NCI-H1105 (cell line): ENCODE data around the gene FBN3.
"Not testable (repeated sequence)": the region's sequence is repeated elsewhere in the genome, so short reads cannot be mapped to it uniquely, and the experiment has no call there.

Experiments
- DNase-seq: peaks from one replicate; lab custom pipeline; 2025; lab: John Stamatoyannopoulos, UW

FBN3 gene

GRCh38 chr19:8117991-8118390 is 31.4 kb downstream of the FBN3 start:
- DNase-seq: no peak

- no peak for DNase-seq
These were observed 32.7 kb downstream of the FBN3 start for GRCh38 chr19:8116437-8117293.

- DNase-seq: no peak
These were observed 33.5 kb downstream of the FBN3 start for GRCh38 chr19:8115805-8116396.

- no peak for DNase-seq
These were observed 36.4 kb downstream of the FBN3 start for GRCh38 chr19:8113017-8113416.

DNA sequence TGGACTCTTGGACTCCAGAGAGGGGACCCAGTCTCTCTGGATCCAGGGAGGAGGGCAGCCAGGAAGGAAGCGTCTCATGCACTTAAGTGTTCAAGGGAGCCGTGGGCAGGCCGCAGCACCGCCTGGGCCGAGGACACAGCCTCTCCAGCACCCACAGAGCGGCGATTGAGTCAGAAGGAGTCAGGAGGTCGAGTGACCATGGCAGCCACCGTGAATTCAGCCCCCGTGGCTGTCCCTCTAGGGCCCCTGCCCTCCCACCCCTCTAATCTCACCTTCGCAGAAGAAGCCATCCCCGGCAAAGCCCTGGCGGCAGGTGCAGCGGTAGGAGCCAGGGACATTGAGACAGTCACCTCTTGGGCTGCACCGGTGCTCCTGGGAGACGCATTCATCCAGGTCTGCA is 38.0 kb downstream of the FBN3 start:
- no peak for DNase-seq

GRCh38 chr19:8110931-8111330 is 38.5 kb downstream of the FBN3 start:
- no peak for DNase-seq

DNA sequence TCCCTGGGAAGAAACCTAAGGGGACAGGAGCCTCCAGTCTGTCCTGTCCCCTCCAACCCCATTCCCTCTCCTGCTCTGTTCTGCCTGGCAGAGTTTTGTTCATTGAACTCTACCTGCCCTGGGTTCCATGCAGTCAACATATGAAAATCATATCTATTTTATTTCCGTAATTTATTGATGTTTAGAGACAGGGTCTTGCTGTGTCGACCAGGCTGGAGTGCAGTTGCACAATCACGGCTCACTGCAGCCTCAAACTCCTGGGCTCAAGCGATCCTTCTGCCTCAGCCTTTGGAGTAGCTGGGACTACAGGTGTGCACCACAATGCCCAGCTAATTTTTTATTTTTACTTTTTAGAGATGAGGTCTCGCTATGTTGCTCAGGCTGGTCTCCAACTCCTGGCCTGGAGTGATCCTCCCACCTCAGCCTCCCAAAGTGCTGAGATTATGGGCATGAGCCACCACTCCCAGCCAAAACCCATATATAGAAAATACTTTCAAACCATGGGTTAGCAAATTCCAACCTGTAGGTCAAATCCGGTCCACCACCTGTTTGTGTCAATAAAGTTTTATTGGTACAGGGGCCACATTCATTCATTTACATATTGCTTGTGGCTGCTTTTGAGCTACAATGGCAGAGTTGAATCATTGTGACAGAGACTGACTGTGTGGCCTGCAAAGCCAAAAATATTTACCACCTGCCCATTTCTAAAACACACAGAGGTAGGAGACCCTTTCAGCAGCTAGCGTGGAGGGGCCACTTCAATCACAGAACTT is 39.3 kb downstream of the FBN3 start:
- DNase-seq: no peak

- DNase-seq: no peak
These were observed 39.9 kb downstream of the FBN3 start for GRCh38 chr19:8109455-8109854.

DNA sequence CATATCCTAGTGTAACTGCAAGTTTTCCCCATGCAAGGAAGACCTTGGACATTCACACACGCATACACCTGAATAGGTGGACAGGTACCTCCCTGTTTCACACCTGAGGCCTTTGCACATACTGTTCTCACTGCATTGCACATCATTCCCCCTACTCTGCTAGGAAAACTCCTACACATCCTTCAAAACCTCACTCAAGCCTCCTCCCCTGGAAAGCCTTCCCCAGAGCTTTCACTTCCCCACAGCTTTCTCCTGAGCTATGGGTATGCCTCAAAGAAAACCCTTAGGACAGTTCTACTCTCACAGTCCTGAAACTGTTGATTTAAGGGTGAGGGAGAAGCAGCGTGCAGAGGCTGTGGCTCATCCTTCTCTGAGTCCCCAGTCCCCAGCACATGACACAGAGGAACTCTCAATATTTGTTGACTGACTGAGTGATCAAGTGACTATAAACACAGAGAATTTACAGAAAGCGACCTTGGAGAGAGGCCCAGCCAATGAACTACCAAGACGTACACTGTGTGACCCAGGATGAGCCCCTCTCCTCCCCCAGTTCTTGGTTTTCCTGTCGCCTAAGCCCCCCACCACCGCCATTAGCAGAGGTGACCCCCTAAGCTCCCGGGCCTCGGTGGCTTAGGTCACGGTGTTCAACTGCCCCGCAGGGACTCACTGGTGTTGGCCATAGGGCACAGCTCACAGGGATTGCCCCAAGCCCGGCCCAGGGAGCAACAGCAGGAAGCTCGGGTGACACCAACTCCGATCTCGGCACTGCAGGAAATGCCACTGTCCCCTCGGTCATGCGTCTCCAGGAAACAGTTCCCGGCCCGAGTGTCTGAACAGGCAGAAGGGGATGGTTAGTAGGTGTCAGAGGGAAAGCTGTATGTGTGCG is 40.6 kb downstream of the FBN3 start:
- DNase-seq: no peak

- DNase-seq: no peak
These were observed 42.0 kb downstream of the FBN3 start for GRCh38 chr19:8107301-8107903.

GRCh38 chr19:8105471-8105870 is 43.9 kb downstream of the FBN3 start:
- DNase-seq: no peak

DNA sequence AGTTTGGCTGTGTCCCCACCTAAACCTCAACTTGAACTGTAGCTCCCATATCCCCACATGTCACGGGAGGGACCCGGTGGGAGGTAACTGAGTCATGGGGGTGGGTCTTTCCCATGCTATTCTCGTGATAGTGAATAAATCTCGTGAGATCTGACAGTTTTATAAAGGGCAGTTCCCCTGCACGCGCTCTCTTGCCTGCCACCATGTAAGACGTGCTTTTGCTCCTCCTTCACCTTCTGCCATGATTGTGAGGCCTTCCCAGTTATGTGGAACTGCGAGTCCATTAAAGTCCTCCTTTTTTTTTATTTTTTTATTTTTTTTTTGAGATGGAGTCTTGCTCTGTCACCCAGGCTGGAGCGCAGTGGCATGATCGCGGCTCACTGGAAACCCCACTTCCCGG is 47.5 kb downstream of the FBN3 start:
- DNase-seq: not testable (repeated sequence)

- no peak for DNase-seq
These were observed 48.1 kb downstream of the FBN3 start for GRCh38 chr19:8101311-8101710.

- no peak for DNase-seq
These were observed 51.5 kb downstream of the FBN3 start for GRCh38 chr19:8097681-8098567.

DNA sequence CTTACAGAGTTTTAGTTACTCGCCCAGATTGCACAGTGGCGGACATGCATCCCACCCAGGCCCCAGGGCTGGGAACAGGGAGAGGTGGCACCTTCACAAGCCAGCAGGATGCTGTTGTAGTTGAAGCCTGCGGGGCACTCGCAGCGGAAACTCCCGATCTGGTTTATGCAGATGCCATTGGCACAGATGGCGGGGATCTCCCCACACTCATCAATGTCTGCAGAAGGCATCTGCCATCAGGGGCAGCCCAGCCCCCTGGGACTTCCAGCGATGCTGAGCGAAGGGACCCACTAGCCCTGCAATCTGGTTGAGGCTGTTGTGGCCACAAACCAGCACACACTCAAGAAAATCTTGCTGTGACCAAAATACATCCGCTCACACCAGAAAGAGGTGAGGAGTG is 52.2 kb downstream of the FBN3 start:
- no peak for DNase-seq

- DNase-seq: no peak
These were observed 53.3 kb downstream of the FBN3 start for GRCh38 chr19:8096071-8096470.

- DNase-seq: no peak
These were observed 54.0 kb downstream of the FBN3 start for GRCh38 chr19:8095354-8095886.

DNA sequence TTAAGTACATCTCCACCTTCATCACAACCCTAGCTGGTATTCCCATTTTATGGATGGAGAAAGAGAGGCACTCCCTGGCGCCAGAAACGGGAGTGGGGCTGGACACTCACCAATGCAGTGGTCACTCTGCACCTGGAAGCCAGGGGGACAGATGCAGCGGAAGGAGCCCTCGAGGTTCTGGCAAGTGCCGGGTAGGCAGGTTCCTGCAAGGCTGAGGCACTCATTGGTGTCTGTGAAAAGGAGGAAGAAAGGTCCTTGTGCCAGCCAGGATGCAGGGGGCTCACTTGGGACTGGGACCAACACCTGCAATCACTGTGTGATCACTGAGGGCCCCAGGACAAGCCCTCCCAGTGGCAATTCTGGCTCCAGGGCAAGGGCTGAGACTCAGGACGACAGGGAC is 55.1 kb downstream of the FBN3 start:
- DNase-seq: no peak

GRCh38 chr19:8093740-8094139 is 55.7 kb downstream of the FBN3 start:
- DNase-seq: no peak

DNA sequence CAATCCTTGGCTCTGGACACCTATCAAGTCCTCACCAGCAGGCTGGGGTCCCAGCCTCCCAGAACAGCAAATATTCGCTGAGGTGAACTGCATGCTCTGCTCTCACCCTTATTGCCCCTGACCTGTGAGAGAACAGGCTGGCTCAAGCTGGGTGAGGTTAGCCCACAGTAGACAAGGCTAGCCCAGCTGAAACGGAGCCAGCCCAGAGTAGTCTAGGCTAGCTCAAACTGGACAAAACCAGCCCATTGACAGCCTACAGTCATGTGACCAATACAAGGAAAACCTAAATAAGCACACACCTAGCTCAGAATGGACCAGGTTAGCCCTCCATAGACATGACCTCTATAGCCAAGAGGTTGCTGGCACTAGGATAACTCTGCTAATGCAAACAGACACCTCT is 58.4 kb downstream of the FBN3 start:
- no peak for DNase-seq
